Right atrium auricular region (tissue), 2 donors: ENCODE measurements around the gene APOBEC3A. TPM values are rescaled to one million over a fixed set of nuclear protein-coding genes. Genes with fewer than 3 reads are reported as not detected.
"Not testable (repeated sequence)": the region's sequence is repeated elsewhere in the genome, so short reads cannot be mapped to it uniquely, and the experiment has no call there.

Experiments
- DNase-seq: peaks from one replicate; pipeline ENCODE4 v3.0.0-alpha.2; 2019; ENCODE audit warnings: low spot score
- H3K27ac ChIP-seq, 2 donors: fragments of 200-600 bp; sonication (generic); 1 replicate in 1 of 2; 2 replicates in 1 of 2; pipeline ENCODE4 v1.5.1; 2016 to 2019
- H3K27me3 ChIP-seq, 2 donors: fragments of 200-600 bp; sonication (generic); one replicate each; pipeline versions ENCODE4 v1.5.1 to v1.6.0; 2017 to 2019
- H3K36me3 ChIP-seq: fragments of 200-600 bp; sonication (generic); one replicate; pipeline ENCODE4 v1.5.1; 2016
- H3K4me1 ChIP-seq, 2 donors: fragments of 200-600 bp; sonication (generic); one replicate each; pipeline versions ENCODE4 v1.5.1 to v1.6.0; 2017 to 2019
- H3K4me3 ChIP-seq, 2 donors: fragments of 200-600 bp; sonication (generic); 1 replicate in 1 of 2; 2 replicates in 1 of 2; pipeline ENCODE4 v1.5.1; 2017 to 2019; ENCODE audit warnings: mild to moderate bottlenecking in 1 of 2, moderate library complexity in 1 of 2
- H3K9me3 ChIP-seq, 2 donors: fragments of 200-600 bp; sonication (generic); one replicate each; pipeline ENCODE4 v1.5.1; 2019
- total RNA-seq, 2 donors: library from RNA; depleted of rRNA; stranded (reverse); fragments of >200 nt; gene quantifications; one replicate each; pipeline ENCODE4 v1.1.0, GENCODE V29; 2016
- TF ChIP-seq, protein P1 (sequence below), 2 donors: fragments of 200-600 bp; sonication (generic); IDR thresholded peaks; one replicate each; pipeline ENCODE4 v1.5.1; 2019; ENCODE audit warnings: antibody characterized with exemption in 2 of 2

Gene APOBEC3A
- total RNA-seq, 2 donors from 2014 or later: 1.1 TPM; not detected in 1

GRCh38 chr22:38973289-38974169 is 16.1 kb downstream of the APOBEC3A start:
- no peak for DNase-seq
- H3K27me3 ChIP-seq: no peaks in the 10 kb centered on the region
- no peak overlapping the region for H3K4me3 ChIP-seq
- H3K9me3 ChIP-seq: no peaks in the 10 kb centered on the region
- no peaks in the 10 kb centered on the region for H3K4me1 ChIP-seq
- H3K27ac ChIP-seq: no peak overlapping the region
- TF ChIP-seq, protein P1, sequence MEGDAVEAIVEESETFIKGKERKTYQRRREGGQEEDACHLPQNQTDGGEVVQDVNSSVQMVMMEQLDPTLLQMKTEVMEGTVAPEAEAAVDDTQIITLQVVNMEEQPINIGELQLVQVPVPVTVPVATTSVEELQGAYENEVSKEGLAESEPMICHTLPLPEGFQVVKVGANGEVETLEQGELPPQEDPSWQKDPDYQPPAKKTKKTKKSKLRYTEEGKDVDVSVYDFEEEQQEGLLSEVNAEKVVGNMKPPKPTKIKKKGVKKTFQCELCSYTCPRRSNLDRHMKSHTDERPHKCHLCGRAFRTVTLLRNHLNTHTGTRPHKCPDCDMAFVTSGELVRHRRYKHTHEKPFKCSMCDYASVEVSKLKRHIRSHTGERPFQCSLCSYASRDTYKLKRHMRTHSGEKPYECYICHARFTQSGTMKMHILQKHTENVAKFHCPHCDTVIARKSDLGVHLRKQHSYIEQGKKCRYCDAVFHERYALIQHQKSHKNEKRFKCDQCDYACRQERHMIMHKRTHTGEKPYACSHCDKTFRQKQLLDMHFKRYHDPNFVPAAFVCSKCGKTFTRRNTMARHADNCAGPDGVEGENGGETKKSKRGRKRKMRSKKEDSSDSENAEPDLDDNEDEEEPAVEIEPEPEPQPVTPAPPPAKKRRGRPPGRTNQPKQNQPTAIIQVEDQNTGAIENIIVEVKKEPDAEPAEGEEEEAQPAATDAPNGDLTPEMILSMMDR (IDR thresholded peaks at IDR 0.05): peak in 1 of 2 donors; percentile 64
- H3K36me3 ChIP-seq: no peaks in the 10 kb centered on the region

- no peaks in the 10 kb centered on the region for H3K27me3 ChIP-seq
- H3K27ac ChIP-seq: no peak overlapping the region
- H3K4me3 ChIP-seq: no peak overlapping the region
- TF ChIP-seq, protein P1 (IDR thresholded peaks at IDR 0.05): no peak
- no peak for DNase-seq
- no peaks in the 10 kb centered on the region for H3K36me3 ChIP-seq
- H3K4me1 ChIP-seq: no peaks in the 10 kb centered on the region
- H3K9me3 ChIP-seq: no peaks in the 10 kb centered on the region
Measured at GRCh38 chr22:38974170-38974825, 16.9 kb downstream of the APOBEC3A start.

DNA sequence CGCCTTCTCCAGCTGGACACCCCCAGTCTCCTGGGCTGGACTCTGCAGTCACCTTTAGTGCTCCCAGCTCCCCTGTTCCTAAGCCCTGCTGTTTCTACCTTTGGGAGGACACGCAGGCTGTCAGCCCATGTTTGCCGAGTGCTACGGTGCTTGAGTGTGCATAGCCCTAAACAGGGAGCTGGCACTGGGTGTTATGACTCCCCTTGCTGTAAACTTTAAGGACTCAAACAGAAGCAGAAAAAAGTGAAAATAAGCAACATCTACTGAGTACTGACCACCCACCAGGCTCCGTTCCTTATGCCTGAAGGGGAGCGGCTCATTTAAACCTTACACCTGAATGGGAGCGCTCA is 17.4 kb downstream of the APOBEC3A start:
- Histone ChIP-seq H3K27ac (no peak overlapping the region), H3K36me3 (no peaks in the 10 kb centered on the region), H3K4me3 (no peak overlapping the region), H3K27me3 (no peaks in the 10 kb centered on the region), H3K4me1 (no peaks in the 10 kb centered on the region), H3K9me3 (no peaks in the 10 kb centered on the region)
- TF ChIP-seq, protein P1 (IDR thresholded peaks at IDR 0.05): no peak
- no peak for DNase-seq

- DNase-seq, H3K36me3 ChIP-seq, H3K4me1 ChIP-seq, H3K27me3 ChIP-seq, H3K4me3 ChIP-seq, H3K9me3 ChIP-seq, H3K27ac ChIP-seq: not testable (repeated sequence)
Measured at GRCh38 chr22:38977289-38977688, 19.9 kb downstream of the APOBEC3A start.

DNA sequence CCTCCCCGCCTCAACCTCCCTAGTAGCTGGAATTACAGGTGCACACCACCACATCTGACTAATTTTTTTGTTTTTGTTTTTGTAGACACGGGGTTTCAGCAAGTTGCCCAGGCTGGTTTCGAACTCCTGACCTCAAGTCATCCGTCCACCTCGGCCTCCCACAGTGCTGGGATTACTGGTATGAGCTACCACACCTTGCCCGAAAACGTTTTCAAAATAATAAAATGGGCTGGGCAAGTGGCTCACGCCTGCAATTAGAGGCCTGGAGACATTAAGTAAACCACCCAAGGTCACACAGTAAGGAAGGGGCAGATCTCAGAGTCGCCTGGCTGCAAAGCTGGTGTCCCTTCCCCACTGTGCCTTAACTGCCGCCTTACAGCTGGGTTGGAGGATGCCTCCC is 23.2 kb downstream of the APOBEC3A start:
- H3K27ac ChIP-seq, H3K36me3 ChIP-seq, H3K4me1 ChIP-seq, DNase-seq, H3K4me3 ChIP-seq, H3K9me3 ChIP-seq, H3K27me3 ChIP-seq: not testable (repeated sequence)

- Histone ChIP-seq H3K27me3 (no peaks in the 10 kb centered on the region), H3K4me3 (peak overlapping the region in 1 of 2 donors; percentile 24), H3K36me3 (no peaks in the 10 kb centered on the region), H3K4me1 (no peaks in the 10 kb centered on the region), H3K27ac (peak overlapping the region in 1 of 2 donors; percentile 26), H3K9me3 (no peaks in the 10 kb centered on the region)
- no peak for DNase-seq
- TF ChIP-seq, protein P1 (IDR thresholded peaks at IDR 0.05): no peak
Measured at GRCh38 chr22:38981005-38981991, 23.9 kb downstream of the APOBEC3A start.
